Right lobe of liver (tissue), 4 donors: ENCODE measurements around the gene HSPA9.

Experiments
- POLR2A ChIP-seq: fragments of 450-650 bp; IDR thresholded peaks from one replicate; pipeline ENCODE4 v1.6.1; 2017; ENCODE audit warnings: antibody characterized with exemption, mild to moderate bottlenecking
- TF ChIP-seq, protein P1 (sequence below), 4 donors: fragments of 200-600 bp in 3 of 4; fragments of 450-650 bp in 1 of 4; IDR thresholded peaks; one replicate each; pipeline versions ENCODE4 v1.5.1 to v1.8.0; 2016 to 2022; ENCODE audit warnings: antibody characterized with exemption in 4 of 4, mild to moderate bottlenecking in 2 of 4
- donor health status: DM: no; HTN: no; CAD: no.
- donor health status: DM: no; HTN: no; CAD: no.
- donor health status: DM: no; HTN: yes; CAD: no.

DNA sequence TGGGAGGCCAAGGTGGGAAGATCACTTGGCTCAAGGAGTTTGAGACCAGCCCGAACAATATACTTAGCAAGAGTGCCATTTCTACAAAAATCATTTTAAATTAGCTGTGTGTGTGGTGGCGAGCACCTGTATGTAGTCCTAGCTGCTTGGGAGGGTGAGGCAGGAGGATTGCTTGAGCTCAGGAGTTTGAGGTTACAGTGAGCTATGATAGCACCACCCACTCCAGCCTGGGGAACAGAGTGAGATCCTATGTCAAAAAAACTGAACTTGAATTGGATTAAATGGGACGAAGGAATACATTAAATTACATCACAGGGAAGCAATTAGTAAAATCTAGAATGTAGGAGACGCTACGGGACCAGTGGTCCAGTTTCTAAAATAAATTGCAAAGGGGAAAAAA lies 25.8 kb downstream of the HSPA9 start:
- TF ChIP-seq, protein P1, sequence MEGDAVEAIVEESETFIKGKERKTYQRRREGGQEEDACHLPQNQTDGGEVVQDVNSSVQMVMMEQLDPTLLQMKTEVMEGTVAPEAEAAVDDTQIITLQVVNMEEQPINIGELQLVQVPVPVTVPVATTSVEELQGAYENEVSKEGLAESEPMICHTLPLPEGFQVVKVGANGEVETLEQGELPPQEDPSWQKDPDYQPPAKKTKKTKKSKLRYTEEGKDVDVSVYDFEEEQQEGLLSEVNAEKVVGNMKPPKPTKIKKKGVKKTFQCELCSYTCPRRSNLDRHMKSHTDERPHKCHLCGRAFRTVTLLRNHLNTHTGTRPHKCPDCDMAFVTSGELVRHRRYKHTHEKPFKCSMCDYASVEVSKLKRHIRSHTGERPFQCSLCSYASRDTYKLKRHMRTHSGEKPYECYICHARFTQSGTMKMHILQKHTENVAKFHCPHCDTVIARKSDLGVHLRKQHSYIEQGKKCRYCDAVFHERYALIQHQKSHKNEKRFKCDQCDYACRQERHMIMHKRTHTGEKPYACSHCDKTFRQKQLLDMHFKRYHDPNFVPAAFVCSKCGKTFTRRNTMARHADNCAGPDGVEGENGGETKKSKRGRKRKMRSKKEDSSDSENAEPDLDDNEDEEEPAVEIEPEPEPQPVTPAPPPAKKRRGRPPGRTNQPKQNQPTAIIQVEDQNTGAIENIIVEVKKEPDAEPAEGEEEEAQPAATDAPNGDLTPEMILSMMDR (IDR thresholded peaks at IDR 0.05) = no peak
- TF ChIP-seq POLR2A = no peak
